ENCODE data around the gene COL11A1. TPM values are rescaled to one million over a fixed set of nuclear protein-coding genes. Genes with fewer than 3 reads are reported as not detected.

Gene COL11A1
- polyA plus RNA-seq, 1 of the 3 experiments (the other 2 are of a cell fraction): 0.13 TPM

GRCh38 chr1:102853701-102854187 lies 254.6 kb downstream of the COL11A1 start:
- 77% methylated on average over 9 of the region's 50 CpGs for WGBS (ENCODE audit: low lambda C conversion rate)
- H3K79me2 ChIP-seq (ENCODE audit: insufficient read depth): no peaks in the 10 kb centered on the region
- no peak overlapping the region for H3K9ac ChIP-seq
- peaks cover 0 to 5% of the 10 kb centered on the region in 2 experiments for H3K36me3 ChIP-seq (replicated peaks in 1 of 2; ENCODE audit: control insufficient read depth in 1 of 2, insufficient read depth in 2 of 2, low read length in 1 of 2)
- H3K4me3 ChIP-seq (ENCODE audit: low read depth in 2 of 2, low read length in 1 of 2): no peak overlapping the region
- H3F3A ChIP-seq (replicated peaks; ENCODE audit: insufficient read depth): peaks cover 18% of the 10 kb centered on the region
- ChIA-PET CTCF (no interaction called here), POLR2A (no interaction called here)
- no peaks in the 10 kb centered on the region for H3K9me3 ChIP-seq
- peaks cover 5% of the 10 kb centered on the region in 2 experiments; a peak in 2 of 4 replicates for H3K4me1 ChIP-seq (ENCODE audit: control insufficient read depth in 1 of 2, insufficient read depth in 2 of 2, low read depth in 1 of 2, low read length in 1 of 2)
- H3K9me2 ChIP-seq: no peaks in the 10 kb centered on the region
- H3K27ac ChIP-seq (ENCODE audit: low read depth in 2 of 2, low read length in 1 of 2): no peak overlapping the region
- no peak overlapping the region for H2AFZ ChIP-seq (ENCODE audit: low read depth)
- no peak for DNase-seq
- no peak for TF ChIP-seq NFIC (IDR thresholded peaks at IDR 0.05; ENCODE audit: borderline replicate concordance)
- TF ChIP-seq TEAD4 (IDR thresholded peaks at IDR 0.05; ENCODE audit: borderline replicate concordance, insufficient read depth): no peak
- no peaks in the 10 kb centered on the region for H4K20me1 ChIP-seq (ENCODE audit: insufficient read depth)
- H3K4me2 ChIP-seq: no peak overlapping the region
- no peaks in the 10 kb centered on the region for H3K27me3 ChIP-seq (ENCODE audit: insufficient read depth)

GRCh38 chr1:102853136-102853535 lies 255.2 kb downstream of the COL11A1 start:
- POLR2A ChIA-PET: no interaction called here
- Histone ChIP-seq H3K4me3 (ENCODE audit: low read depth in 2 of 2, low read length in 1 of 2) (no peak overlapping the region), H3K4me1 (ENCODE audit: control insufficient read depth in 1 of 2, insufficient read depth in 2 of 2, low read depth in 1 of 2, low read length in 1 of 2) (no peaks in the 10 kb centered on the region; a peak in 1 of 4 replicates), H4K20me1 (ENCODE audit: insufficient read depth) (no peaks in the 10 kb centered on the region), H3F3A (replicated peaks; ENCODE audit: insufficient read depth) (peaks cover 18% of the 10 kb centered on the region), H3K9me2 (no peaks in the 10 kb centered on the region), H3K27ac (ENCODE audit: low read depth in 2 of 2, low read length in 1 of 2) (no peak overlapping the region), H3K27me3 (ENCODE audit: insufficient read depth) (no peaks in the 10 kb centered on the region), H3K4me2 (0 out of 2 replicates have a peak overlapping the region, but pooled peaks have one; percentile 8), H3K79me2 (ENCODE audit: insufficient read depth) (no peaks in the 10 kb centered on the region), H3K9ac (no peak overlapping the region), H3K9me3 (peaks cover 3% of the 10 kb centered on the region; the same call in 1 of the 2 replicates), H2AFZ (ENCODE audit: low read depth) (peak overlapping the region; percentile 26; the same call in 1 of the 2 replicates), H3K36me3 (replicated peaks in 1 of 2; ENCODE audit: control insufficient read depth in 1 of 2, insufficient read depth in 2 of 2, low read length in 1 of 2) (peaks cover 0 to 5% of the 10 kb centered on the region in 2 experiments)
- CTCF ChIA-PET: interaction anchor here (0.9 kb wide), 1 partner anchor 10 kb away, joined by 3 read pairs; no protein-coding TSS in a partner anchor
- no peak for TF ChIP-seq FOXJ3 (CRISPR knock-in tag; IDR thresholded peaks at IDR 0.05)
- no peak for TF ChIP-seq CHD2 (IDR thresholded peaks at IDR 0.05; ENCODE audit: low read length, partially characterized antibody)
- TF ChIP-seq REST (IDR thresholded peaks at IDR 0.05; ENCODE audit: low read depth, low read length): no peak
- TF ChIP-seq NRF1 (IDR thresholded peaks at IDR 0.05; ENCODE audit: low read depth, low read length): no peak
- no peak for DNase-seq

- Histone ChIP-seq H3K36me3 (replicated peaks in 1 of 2; ENCODE audit: control insufficient read depth in 1 of 2, insufficient read depth in 2 of 2, low read length in 1 of 2) (peaks cover 0 to 5% of the 10 kb centered on the region in 2 experiments), H3K4me1 (ENCODE audit: control insufficient read depth in 1 of 2, insufficient read depth in 2 of 2, low read depth in 1 of 2, low read length in 1 of 2) (no peaks in the 10 kb centered on the region; a peak in 1 of 4 replicates), H3K27ac (ENCODE audit: low read depth in 2 of 2, low read length in 1 of 2) (no peak overlapping the region), H3K79me2 (ENCODE audit: insufficient read depth) (no peaks in the 10 kb centered on the region), H3K27me3 (ENCODE audit: insufficient read depth) (no peaks in the 10 kb centered on the region), H3F3A (replicated peaks; ENCODE audit: insufficient read depth) (peaks cover 13% of the 10 kb centered on the region), H3K4me3 (ENCODE audit: low read depth in 2 of 2, low read length in 1 of 2) (no peak overlapping the region), H3K4me2 (0 out of 2 replicates have a peak overlapping the region, but pooled peaks have one; percentile 8), H3K9me3 (peaks cover 8% of the 10 kb centered on the region; the same call in 1 of the 2 replicates), H2AFZ (ENCODE audit: low read depth) (no peak overlapping the region; the same call in 1 of the 2 replicates), H4K20me1 (ENCODE audit: insufficient read depth) (no peaks in the 10 kb centered on the region), H3K9ac (no peak overlapping the region), H3K9me2 (no peaks in the 10 kb centered on the region)
- DNase-seq: peak; percentile 21
- ChIA-PET CTCF (interaction anchor here (0.9 kb wide), 1 partner anchor 9 kb away, joined by 3 read pairs; no protein-coding TSS in a partner anchor), POLR2A (no interaction called here)
- WGBS (ENCODE audit: low lambda C conversion rate): 70% methylated on average over 2 of the region's 2 CpGs
- no peak for TF ChIP-seq ZBTB33 (IDR thresholded peaks at IDR 0.05; ENCODE audit: borderline replicate concordance, low read depth)
- TF ChIP-seq RAD21 (IDR thresholded peaks at IDR 0.05; ENCODE audit: low read length): peak; percentile 39
- TF ChIP-seq EZH2phosphoT487 (IDR thresholded peaks at IDR 0.05; ENCODE audit: borderline replicate concordance, low read depth): no peak
- peak; percentile 37 for TF ChIP-seq CTCF (IDR thresholded peaks at IDR 0.05)
- TF ChIP-seq RFX5 (IDR thresholded peaks at IDR 0.05; ENCODE audit: low read length): no peak
- no peak for TF ChIP-seq USF1 (IDR thresholded peaks at IDR 0.05; ENCODE audit: borderline replicate concordance, low read depth)
- no peak for TF ChIP-seq NFIC (IDR thresholded peaks at IDR 0.05; ENCODE audit: borderline replicate concordance)
These were observed 255.7 kb downstream of the COL11A1 start for GRCh38 chr1:102852613-102853012.
